Psoas muscle (tissue), 8 donors: Measurements from ENCODE around the gene KIAA1191. TPM values are rescaled to one million over a fixed set of nuclear protein-coding genes. Genes with fewer than 3 reads are reported as not detected.

Experiments
- ATAC-seq, 4 donors: fragments of 200-7000 bp; cut with Tn5 transposase; one replicate each; pipeline ENCODE4 v1.9.1; 2020; ENCODE audit warnings: moderate library complexity in 3 of 4, mild to moderate bottlenecking in 2 of 4
- DNase-seq, 2 donors: peaks; one replicate each; pipeline ENCODE4 v3.0.0-alpha.2; 2020
- H3K27ac ChIP-seq: fragments of 200-600 bp; one replicate; pipeline ENCODE4 v1.8.0; 2022
- H3K27me3 ChIP-seq, 3 donors: fragments of 200-600 bp in 1 of 3; one replicate each; pipeline versions ENCODE4 v1.6.1 to v1.8.0; 2013 to 2022; ENCODE audit warnings: low read length in 2 of 3, mild to moderate bottlenecking in 2 of 3, moderate library complexity in 1 of 3; ENCODE audit not compliant: insufficient read depth in 3 of 3
- H3K36me3 ChIP-seq, 2 donors: fragments of 200-600 bp in 1 of 2; one replicate each; pipeline versions ENCODE4 v1.6.1 to v1.8.0; 2013 to 2022; ENCODE audit warnings: low read depth in 1 of 2, mild to moderate bottlenecking in 1 of 2, moderate library complexity in 1 of 2; ENCODE audit not compliant: insufficient read depth in 1 of 2
- H3K4me1 ChIP-seq: fragments of 200-600 bp; one replicate; pipeline ENCODE4 v1.8.0; 2022
- H3K4me3 ChIP-seq: fragments of 200-600 bp; one replicate; pipeline ENCODE4 v1.8.0; 2022; ENCODE audit warnings: mild to moderate bottlenecking
- H3K9me3 ChIP-seq: fragments of 200-600 bp; one replicate; pipeline ENCODE4 v1.8.0; 2022
- CTCF ChIP-seq: fragments of 200-600 bp; IDR thresholded peaks from one replicate; pipeline ENCODE4 v1.8.0; 2022; ENCODE audit warnings: antibody characterized with exemption
- WGBS, 3 donors: extraction: QIAGEN DNeasy Blood & Tissue Kit; methylation state at CpG; one replicate each; pipeline versions ENCODE4 v1.1.6 to v1.1.7; 2013; 5-methylcytosine and 5-hydroxymethylcytosine counted together
- intact Hi-C, 2 donors: fragments of 100-400 bp; cut with DNase I; formaldehyde crosslinking; loops; one replicate each; pipeline versions ENCODE4 v1.11.0 to v1.14.2; 2022
- polyA plus RNA-seq, 3 donors: library from polyadenylated mRNA; stranded (reverse); fragments of 200-250 nt; gene quantifications; one replicate each; pipeline ENCODE4 v1.2.3, GENCODE V29; 2013
- total RNA-seq, 4 donors: library from RNA; stranded (reverse); fragmentation: NEBNext Ultra II Directional in 2 of 4; extraction: Animal tissue kit (Norgen Biotek cat#: 25700) in 2 of 4; gene quantifications; one replicate each; pipeline versions ENCODE4 v1.2.1 to v1.2.4, GENCODE V29; 2021 to 2023
- donor health status: healthy with polysubstance abuse.
- donor health status: DM: no; HTN: no; CAD: no; lungs with moderate emphysema.
- donor health status: Bipolar disorder and iron deficiency.
- donor health status: healthy.
- donor health status: DM: yes; HTN: yes; CAD: no.
- donor health status: DM: no; HTN: no; CAD: no.
- donor health status: DM: no; HTN: no; CAD: no.
- donor health status: DM: yes; HTN: yes; CAD: no.

The KIAA1191 gene
- total and polyA plus RNA-seq, 7 donors = 27.0 to 201 (median 69.3) TPM

GRCh38 chr5:176355400-176356178, 6.0 kb downstream of the KIAA1191 start:
- no peak overlapping the region for H3K27ac ChIP-seq
- no peaks in the 10 kb centered on the region for H3K9me3 ChIP-seq
- H3K4me3 ChIP-seq = no peak overlapping the region
- no peak for TF ChIP-seq CTCF
- WGBS, 3 donors = 80 to 90% (median 85%) methylated on average over 16 of the region's 16 CpGs
- no peaks in the 10 kb centered on the region for H3K27me3 ChIP-seq
- intact Hi-C loops = no loop called here
- no peak for ATAC-seq
- peaks cover 20% of the 10 kb centered on the region for H3K4me1 ChIP-seq
- peaks cover 4 to 91% of the 10 kb centered on the region in 2 donors for H3K36me3 ChIP-seq
- no peak for DNase-seq

- WGBS, 3 donors = 42 to 47% (median 46%) methylated on average over 4 of the region's 4 CpGs
- Histone ChIP-seq H3K9me3 (no peaks in the 10 kb centered on the region), H3K27ac (peak overlapping the region; percentile 48), H3K4me3 (no peak overlapping the region), H3K36me3 (peaks cover 10 to 99% of the 10 kb centered on the region in 2 donors), H3K27me3 (no peaks in the 10 kb centered on the region), H3K4me1 (peaks cover 10% of the 10 kb centered on the region)
- peak; percentile 82 to 89 (median 84) for ATAC-seq
- DNase-seq = no peak
- intact Hi-C loops = no loop called here
- TF ChIP-seq CTCF = no peak
Measured at GRCh38 chr5:176353533-176353932, 8.0 kb downstream of the KIAA1191 start.

DNA sequence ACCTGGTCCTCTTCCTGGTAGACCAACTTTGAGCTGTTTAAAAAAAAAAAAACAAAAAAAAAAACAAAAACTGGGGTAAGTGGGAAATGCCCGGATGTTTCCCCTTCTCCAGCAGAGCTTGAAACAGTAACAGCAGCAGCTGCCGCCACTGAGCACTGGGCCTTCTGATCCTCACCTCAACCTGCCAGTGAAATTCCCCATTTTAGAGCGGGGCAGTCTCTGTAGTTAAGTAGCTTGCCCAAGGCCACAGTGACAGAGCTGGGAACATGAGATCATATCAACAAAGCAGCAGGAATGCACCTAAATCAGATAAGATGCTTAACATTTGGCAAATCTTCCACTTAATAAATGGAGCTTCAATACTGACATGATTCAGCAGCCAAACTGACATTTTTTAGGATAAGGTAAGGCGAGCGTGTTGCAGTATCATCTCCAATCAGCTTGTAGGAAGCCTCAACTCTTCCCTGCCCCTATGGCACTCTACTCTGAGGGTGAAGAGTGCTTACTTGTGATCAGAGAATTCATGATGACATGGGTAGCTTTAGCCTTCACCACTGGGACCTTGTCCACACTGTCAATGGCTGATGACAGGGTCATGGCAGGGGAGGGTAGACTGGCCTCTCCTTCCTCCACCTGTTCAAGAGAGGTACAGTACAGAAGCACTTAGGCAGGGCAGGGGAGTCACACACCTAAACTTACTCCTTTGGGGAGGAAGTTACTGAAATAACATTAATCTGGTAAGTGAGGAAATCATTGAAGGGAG, 9.3 kb downstream of the KIAA1191 start:
- ATAC-seq = no peak
- Histone ChIP-seq H3K27me3 (no peaks in the 10 kb centered on the region), H3K27ac (no peak overlapping the region), H3K36me3 (peaks cover 14 to 99% of the 10 kb centered on the region in 2 donors), H3K9me3 (no peaks in the 10 kb centered on the region), H3K4me1 (peaks cover 10% of the 10 kb centered on the region), H3K4me3 (no peak overlapping the region)
- DNase-seq = no peak
- WGBS, 3 donors = 90 to 98% (median 91%) methylated on average over 5 of the region's 5 CpGs
- TF ChIP-seq CTCF = no peak
- intact Hi-C loops = no loop called here

GRCh38 chr5:176350416-176350815, 11.1 kb downstream of the KIAA1191 start:
- intact Hi-C loops = no loop called here
- Histone ChIP-seq H3K9me3 (no peaks in the 10 kb centered on the region), H3K36me3 (peaks cover 14 to 100% of the 10 kb centered on the region in 2 donors), H3K27ac (no peak overlapping the region), H3K4me3 (no peak overlapping the region), H3K27me3 (no peaks in the 10 kb centered on the region), H3K4me1 (peaks cover 10% of the 10 kb centered on the region)
- no peak for TF ChIP-seq CTCF
- ATAC-seq (no peak), DNase-seq (no peak)
- 93 to 96% (median 94%) methylated on average over 8 of the region's 8 CpGs for WGBS, 3 donors
